Measurements from ENCODE around the gene RXRA.

- TF ChIP-seq, protein P1, sequence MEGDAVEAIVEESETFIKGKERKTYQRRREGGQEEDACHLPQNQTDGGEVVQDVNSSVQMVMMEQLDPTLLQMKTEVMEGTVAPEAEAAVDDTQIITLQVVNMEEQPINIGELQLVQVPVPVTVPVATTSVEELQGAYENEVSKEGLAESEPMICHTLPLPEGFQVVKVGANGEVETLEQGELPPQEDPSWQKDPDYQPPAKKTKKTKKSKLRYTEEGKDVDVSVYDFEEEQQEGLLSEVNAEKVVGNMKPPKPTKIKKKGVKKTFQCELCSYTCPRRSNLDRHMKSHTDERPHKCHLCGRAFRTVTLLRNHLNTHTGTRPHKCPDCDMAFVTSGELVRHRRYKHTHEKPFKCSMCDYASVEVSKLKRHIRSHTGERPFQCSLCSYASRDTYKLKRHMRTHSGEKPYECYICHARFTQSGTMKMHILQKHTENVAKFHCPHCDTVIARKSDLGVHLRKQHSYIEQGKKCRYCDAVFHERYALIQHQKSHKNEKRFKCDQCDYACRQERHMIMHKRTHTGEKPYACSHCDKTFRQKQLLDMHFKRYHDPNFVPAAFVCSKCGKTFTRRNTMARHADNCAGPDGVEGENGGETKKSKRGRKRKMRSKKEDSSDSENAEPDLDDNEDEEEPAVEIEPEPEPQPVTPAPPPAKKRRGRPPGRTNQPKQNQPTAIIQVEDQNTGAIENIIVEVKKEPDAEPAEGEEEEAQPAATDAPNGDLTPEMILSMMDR (IDR thresholded peaks at IDR 0.05; ENCODE audit: insufficient read depth, low read length) = no peak
- TF ChIP-seq POLR2AphosphoS5 (IDR thresholded peaks at IDR 0.05; ENCODE audit: low read depth) (no peak), REST (IDR thresholded peaks at IDR 0.05; ENCODE audit: insufficient replicate concordance, low read depth) (no peak), SPI1 (IDR thresholded peaks at IDR 0.05; ENCODE audit: borderline replicate concordance, low read depth) (no peak), GABPA (IDR thresholded peaks at IDR 0.05; ENCODE audit: low read depth) (no peak)
Observed at GRCh38 chr9:134474055-134474370, 147.8 kb downstream of the RXRA start.
